ENCODE measurements around the gene NNMT. TPM values are rescaled to one million over a fixed set of nuclear protein-coding genes. Genes with fewer than 3 reads are reported as not detected.

NNMT gene
- total RNA-seq, 2 donors from 2014 or later = 74.7 to 276 TPM

GRCh38 chr11:114343020-114343419 is 46.8 kb downstream of the NNMT start:
- no peaks in the 10 kb centered on the region for H3K9me3 ChIP-seq
- H3K4me1 ChIP-seq = peaks cover 6% of the 10 kb centered on the region
- ATAC-seq (no peak), DNase-seq (no peak)
- TF ChIP-seq CTCF (IDR thresholded peaks at IDR 0.05) = no peak
- no peak for TF ChIP-seq POLR2A (IDR thresholded peaks at IDR 0.05)
- H3K36me3 ChIP-seq (replicated peaks in 1 of 2; ENCODE audit: insufficient read depth in 1 of 2, low read depth in 2 of 2) = no peaks in the 10 kb centered on the region
- no peak overlapping the region for H3K27ac ChIP-seq
- intact Hi-C loops (cut with DNase I) = no loop called here
- 65 to 70% methylated on average over 6 of the region's 6 CpGs for WGBS, 2 donors
- H3K27me3 ChIP-seq = no peaks in the 10 kb centered on the region
- no peak overlapping the region for H3K4me3 ChIP-seq

- Histone ChIP-seq H3K9me3 (no peaks in the 10 kb centered on the region), H3K27me3 (no peaks in the 10 kb centered on the region), H3K4me3 (no peak overlapping the region), H3K36me3 (replicated peaks in 1 of 2; ENCODE audit: insufficient read depth in 1 of 2, low read depth in 2 of 2) (no peaks in the 10 kb centered on the region), H3K27ac (no peak overlapping the region), H3K4me1 (peaks cover 6% of the 10 kb centered on the region)
- no peak for TF ChIP-seq CTCF (IDR thresholded peaks at IDR 0.05)
- TF ChIP-seq POLR2A (IDR thresholded peaks at IDR 0.05) = no peak
- intact Hi-C loops (cut with DNase I) = no loop called here
- DNase-seq (no peak), ATAC-seq (no peak)
- WGBS, 2 donors = 65 to 70% methylated on average over 4 of the region's 4 CpGs
Measured at GRCh38 chr11:114343493-114343892, 47.3 kb downstream of the NNMT start.

GRCh38 chr11:114344494-114344893 is 48.3 kb downstream of the NNMT start:
- H3K27me3 ChIP-seq = no peaks in the 10 kb centered on the region
- intact Hi-C loops (cut with DNase I) = no loop called here
- DNase-seq (no peak), ATAC-seq (no peak)
- WGBS, 2 donors = 62 to 63% methylated on average over 4 of the region's 4 CpGs
- peaks cover 6% of the 10 kb centered on the region for H3K4me1 ChIP-seq
- no peak overlapping the region for H3K27ac ChIP-seq
- H3K9me3 ChIP-seq = no peaks in the 10 kb centered on the region
- TF ChIP-seq POLR2A (IDR thresholded peaks at IDR 0.05) = no peak
- TF ChIP-seq CTCF (IDR thresholded peaks at IDR 0.05) = no peak
- no peaks in the 10 kb centered on the region for H3K36me3 ChIP-seq (replicated peaks in 1 of 2; ENCODE audit: insufficient read depth in 1 of 2, low read depth in 2 of 2)
- H3K4me3 ChIP-seq = no peak overlapping the region

- intact Hi-C loops (cut with DNase I) = no loop called here
- H3K27ac ChIP-seq = no peak overlapping the region
- DNase-seq = no peak
- no peaks in the 10 kb centered on the region for H3K27me3 ChIP-seq
- no peaks in the 10 kb centered on the region for H3K4me1 ChIP-seq
- H3K9me3 ChIP-seq = no peaks in the 10 kb centered on the region
- TF ChIP-seq CTCF (IDR thresholded peaks at IDR 0.05) = no peak
- no peak for TF ChIP-seq POLR2A (IDR thresholded peaks at IDR 0.05)
- 78 to 98% methylated on average over 3 of the region's 3 CpGs for WGBS, 2 donors
- no peak for ATAC-seq
- H3K36me3 ChIP-seq (replicated peaks in 1 of 2; ENCODE audit: insufficient read depth in 1 of 2, low read depth in 2 of 2) = no peaks in the 10 kb centered on the region
- H3K4me3 ChIP-seq = no peak overlapping the region
Measured at GRCh38 chr11:114345575-114346222, 49.5 kb downstream of the NNMT start.

GRCh38 chr11:114346709-114347141 is 50.5 kb downstream of the NNMT start:
- intact Hi-C loops (cut with DNase I) = no loop called here
- 37 to 61% methylated on average over 4 of the region's 4 CpGs for WGBS, 2 donors

More at GRCh38 chr11:114346709-114347141, 50.5 kb downstream of the NNMT start:
- H3K36me3 ChIP-seq (replicated peaks in 1 of 2; ENCODE audit: insufficient read depth in 1 of 2, low read depth in 2 of 2) = no peaks in the 10 kb centered on the region
- no peaks in the 10 kb centered on the region for H3K4me1 ChIP-seq
- no peak overlapping the region for H3K27ac ChIP-seq
- TF ChIP-seq CTCF (IDR thresholded peaks at IDR 0.05) = no peak
- no peak for TF ChIP-seq POLR2A (IDR thresholded peaks at IDR 0.05)
- DNase-seq (no peak), ATAC-seq (no peak)
- no peak overlapping the region for H3K4me3 ChIP-seq
- H3K27me3 ChIP-seq = no peaks in the 10 kb centered on the region
- no peaks in the 10 kb centered on the region for H3K9me3 ChIP-seq
